GM18511 (cell line): ENCODE data around the gene ABHD11.
A peak's percentile ranks its signal among the peaks of the same experiment; 100 is the strongest.
"Not testable (repeated sequence)": the region's sequence is repeated elsewhere in the genome, so short reads cannot be mapped to it uniquely, and the experiment has no call there.

Experiments used
- ATAC-seq: cut with Tn5 transposase; IDR thresholded peaks from one replicate; pipeline ENCODE4 v1.9.1; 2021; ENCODE audit warnings: mild to moderate bottlenecking, moderate library complexity; ENCODE audit not compliant: unreplicated experiment

ABHD11 gene

GRCh38 chr7:73720443-73720842, 18.2 kb downstream of the ABHD11 start:
- ATAC-seq, result not testable (repeated sequence)

DNA sequence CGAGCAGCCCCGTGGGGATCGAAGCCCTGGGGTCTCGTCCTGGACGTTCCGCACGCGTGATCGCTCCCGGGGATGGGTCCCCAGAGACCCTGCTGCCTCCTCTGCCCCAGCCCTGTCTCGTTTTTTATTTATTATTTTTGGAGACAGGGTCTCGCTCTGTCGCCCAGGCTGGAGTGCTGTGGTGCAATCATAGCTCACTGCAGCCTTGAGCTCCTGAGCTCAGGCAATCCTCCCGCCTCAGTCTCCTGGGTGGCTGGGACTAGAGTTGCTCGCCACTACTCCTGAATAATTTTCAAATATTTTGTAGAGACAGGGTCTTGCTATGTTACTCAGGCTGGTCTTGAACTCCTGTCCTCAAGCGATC, 18.8 kb downstream of the ABHD11 start:
- ATAC-seq, result peak; percentile 13

DNA sequence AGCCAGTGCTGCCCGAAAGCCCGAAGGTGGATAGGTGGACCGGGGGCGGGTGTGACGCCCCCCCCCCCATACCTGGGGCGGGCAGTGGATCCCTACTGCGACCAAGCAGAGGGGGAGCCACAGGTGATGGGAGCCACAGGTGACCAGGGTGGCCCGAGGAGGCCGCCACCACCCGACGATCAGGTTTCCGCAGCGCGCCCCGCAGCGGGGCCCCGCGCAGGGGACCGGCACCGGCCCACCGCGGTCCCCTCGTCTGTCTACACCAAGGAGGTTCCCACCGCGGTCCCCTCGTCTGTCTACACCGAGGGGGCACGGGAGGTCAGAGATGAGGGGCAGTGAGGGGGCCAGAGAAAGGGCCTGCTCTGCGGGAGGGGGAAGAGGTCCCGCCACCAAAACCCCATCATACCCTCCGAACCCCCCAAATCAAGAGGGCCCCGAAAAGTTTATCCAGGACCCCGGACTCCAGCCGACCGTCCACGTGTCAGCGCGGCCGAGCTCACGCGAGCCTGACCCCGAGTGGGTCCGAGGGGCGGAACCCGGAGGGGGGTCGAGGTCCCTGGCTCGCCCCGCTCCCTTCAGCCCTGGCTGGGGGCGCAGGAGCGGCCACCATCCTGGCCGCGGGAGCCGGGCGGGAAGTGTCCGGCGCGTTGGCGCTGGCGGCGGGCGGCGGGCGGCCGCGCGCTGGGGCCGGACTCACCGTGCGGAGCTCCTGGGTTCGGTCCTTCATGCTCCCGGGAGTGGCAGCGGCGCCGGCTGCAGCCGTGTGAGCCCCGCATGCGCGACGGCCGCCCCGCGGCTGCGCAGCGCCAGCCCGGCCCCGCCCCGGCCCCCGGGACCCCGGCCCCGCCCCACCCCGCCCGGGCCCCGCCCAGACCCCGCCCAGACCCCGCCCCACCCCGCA, 19.4 kb downstream of the ABHD11 start, which contains the start of gene STX1A:
TSS of gene STX1A (minus strand) at position 765 of the 901 bp plus-strand sequence. CDS start at position 727, 38 bp downstream.
- ATAC-seq, result peak; percentile 61

DNA sequence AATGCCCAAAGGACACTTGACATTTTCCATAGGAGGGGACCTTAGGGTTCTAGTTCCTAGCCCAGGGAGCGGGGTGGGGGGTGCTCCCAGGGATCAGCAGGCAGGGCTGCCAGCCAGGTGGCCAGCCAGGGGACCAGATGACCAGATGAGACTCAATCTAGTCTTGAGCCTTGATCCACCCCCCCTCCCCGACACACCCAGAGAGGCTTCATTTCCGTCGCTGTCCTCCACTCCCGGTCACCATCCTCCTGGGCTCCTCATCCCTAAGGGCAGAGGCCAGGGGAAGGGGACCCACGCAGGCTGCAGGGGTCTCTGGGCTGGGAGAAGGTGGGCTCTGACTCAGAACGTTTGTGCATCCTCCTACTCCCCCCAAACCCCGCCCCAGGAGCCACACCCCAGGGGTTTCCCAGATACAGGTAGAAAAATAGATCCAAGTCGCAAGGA, 20.1 kb downstream of the ABHD11 start:
- ATAC-seq, result no peak

- peak; percentile 43 for ATAC-seq
Observed at GRCh38 chr7:73717991-73718405, 20.6 kb downstream of the ABHD11 start.

- ATAC-seq, result no peak
Observed at GRCh38 chr7:73717025-73717807, 21.4 kb downstream of the ABHD11 start.

- ATAC-seq, result no peak
Observed at GRCh38 chr7:73716318-73716890, 22.2 kb downstream of the ABHD11 start.

DNA sequence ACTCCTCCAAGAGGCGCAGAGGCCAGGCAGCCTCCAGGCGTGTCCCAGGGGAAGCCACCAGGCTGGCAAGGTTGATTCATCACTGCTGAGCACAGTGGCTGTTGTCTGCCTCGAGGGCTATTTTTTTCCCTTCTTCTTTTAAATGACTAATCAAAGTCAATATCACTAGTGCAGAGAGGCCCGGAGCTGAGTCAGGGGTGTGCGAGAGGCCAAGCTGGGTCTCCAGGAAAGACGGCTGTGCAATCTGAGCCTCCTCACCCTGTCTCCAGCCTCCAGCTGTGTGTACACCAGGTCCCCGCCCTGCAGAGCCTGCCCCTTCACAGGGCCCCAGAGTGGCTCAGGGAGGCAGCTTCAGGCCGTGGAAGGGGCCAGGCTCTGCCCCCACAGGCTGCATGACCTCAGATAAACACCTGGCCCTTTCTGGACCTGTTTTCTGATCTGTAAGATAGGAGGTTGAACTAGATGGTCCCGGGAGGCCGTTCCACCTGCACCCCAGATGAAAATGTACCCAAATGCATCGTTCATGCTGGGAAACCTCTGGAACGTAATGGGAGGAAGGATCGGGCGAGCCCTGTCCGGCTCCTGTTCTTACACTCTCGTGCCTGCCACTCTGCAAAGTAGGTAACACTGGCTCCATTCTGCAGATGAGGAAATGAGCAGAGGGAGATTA, 22.8 kb downstream of the ABHD11 start:
- ATAC-seq, result peak; percentile 32

- ATAC-seq, result not testable (repeated sequence)
Observed at GRCh38 chr7:73713319-73713718, 25.3 kb downstream of the ABHD11 start.

DNA sequence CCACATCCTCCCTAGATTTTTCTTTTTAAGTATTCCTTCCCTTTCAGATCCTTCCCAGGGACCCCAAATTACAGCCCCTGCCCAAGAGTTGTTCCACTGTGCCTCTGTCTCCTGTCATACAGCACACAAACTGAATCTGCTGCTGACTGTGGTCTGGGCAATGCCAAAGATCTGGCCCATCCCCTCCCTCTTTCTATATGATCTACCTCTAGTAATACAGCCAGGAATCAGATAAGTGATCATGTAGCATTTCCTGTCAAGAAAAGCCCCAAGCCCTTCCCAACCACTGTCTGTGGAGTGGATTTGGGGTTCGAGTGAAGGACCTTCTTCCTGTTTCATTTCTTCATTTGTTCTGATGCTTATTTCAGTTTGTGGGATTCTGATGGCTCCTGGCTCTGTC, 25.8 kb downstream of the ABHD11 start:
- no peak for ATAC-seq

GRCh38 chr7:73708961-73709549, 29.5 kb downstream of the ABHD11 start:
- ATAC-seq, result no peak

DNA sequence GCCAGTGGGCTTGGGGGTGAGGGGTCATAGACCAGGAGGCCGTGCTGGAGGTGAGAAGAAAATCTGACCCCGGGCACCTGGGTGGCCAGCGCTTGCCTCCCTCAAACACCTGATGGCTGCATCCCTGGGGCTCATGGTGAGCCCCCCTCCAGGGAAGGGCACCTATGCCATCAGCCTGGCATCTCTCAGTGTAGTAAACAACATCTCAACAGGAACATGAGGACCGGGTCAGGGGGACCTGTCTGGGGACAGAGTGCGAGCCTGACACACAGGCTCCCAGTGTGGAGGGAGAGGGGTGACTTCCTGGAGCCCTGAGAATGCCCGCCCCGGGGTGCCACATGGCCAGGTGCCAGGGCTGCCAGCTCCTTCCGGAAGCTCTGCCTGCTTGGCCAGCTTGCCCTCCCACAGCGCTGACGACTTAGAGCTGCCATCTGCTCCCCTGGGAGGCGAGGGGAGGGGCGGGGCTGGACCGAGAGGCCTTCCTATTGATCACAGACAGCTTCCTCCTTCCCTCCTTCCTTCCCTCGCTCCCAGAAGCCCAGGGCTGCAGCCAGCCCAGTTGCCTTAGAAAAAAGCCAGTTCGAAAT, 31.5 kb downstream of the ABHD11 start:
- no peak for ATAC-seq

GRCh38 chr7:73706126-73707044, 32.2 kb downstream of the ABHD11 start:
- ATAC-seq, result no peak

DNA sequence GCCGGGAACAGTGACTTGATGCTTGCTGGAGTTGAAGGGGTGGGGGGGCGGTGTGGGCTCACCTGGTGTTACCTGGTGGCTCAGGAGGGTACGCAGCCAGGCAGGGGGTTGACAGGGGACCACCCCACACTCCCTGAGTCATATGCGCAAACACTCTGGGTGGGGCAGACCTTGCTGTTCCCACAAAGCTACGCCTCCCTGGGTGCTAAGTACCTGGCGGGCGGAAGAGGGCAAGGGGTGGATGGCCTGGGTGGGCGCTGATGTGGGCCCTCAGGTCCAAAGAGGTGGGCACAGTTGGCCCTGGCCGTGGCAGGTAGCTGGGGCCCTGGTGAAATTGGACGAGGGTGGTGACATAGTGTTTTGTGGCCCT, 33.1 kb downstream of the ABHD11 start:
- ATAC-seq, result no peak

GRCh38 chr7:73704640-73705550, 33.7 kb downstream of the ABHD11 start:
- no peak for ATAC-seq

- ATAC-seq, result no peak
Observed at GRCh38 chr7:73703757-73704639, 34.6 kb downstream of the ABHD11 start.

DNA sequence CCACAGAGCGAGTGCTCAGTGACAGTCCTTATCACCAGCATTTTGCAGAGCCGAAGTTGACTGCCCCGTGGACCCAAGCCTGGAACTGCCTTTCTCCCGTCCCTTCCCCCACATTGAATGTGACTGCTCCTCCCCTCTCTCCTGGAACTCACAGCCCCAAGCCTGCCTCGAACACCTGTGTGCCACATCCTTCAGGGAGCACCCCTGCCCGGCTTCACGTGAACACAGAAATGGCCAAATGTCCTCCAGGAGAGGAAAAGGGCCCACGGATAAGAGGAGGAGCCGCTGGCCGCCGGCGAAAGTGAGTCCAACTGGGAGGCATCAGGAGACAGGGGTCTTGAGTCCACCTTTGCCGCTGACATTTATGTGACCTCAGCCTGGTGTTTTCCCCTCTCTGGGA, 35.4 kb downstream of the ABHD11 start:
- no peak for ATAC-seq
